ENCODE results near the gene NEMP1. TPM values are rescaled to one million over a fixed set of nuclear protein-coding genes. Genes with fewer than 3 reads are reported as not detected.

The NEMP1 gene
- total and polyA plus RNA-seq, 2 of the 13 experiments (the other 11 are each of a cell fraction or from before 2014, with no cell fraction given), result 11.4 to 12.9 TPM

- no peak overlapping the region for H2AFZ ChIP-seq (ENCODE audit: low read length)
- TF ChIP-seq AGO2 (optimal IDR thresholded peaks at IDR 0.05; ENCODE audit: low read depth, low read length), result peak; percentile 62
- no peak for TF ChIP-seq HMGXB3 (CRISPR knock-in tag; IDR thresholded peaks at IDR 0.05; ENCODE audit: borderline replicate concordance)
- TF ChIP-seq ZNF317 (CRISPR knock-in tag; IDR thresholded peaks at IDR 0.05), result no peak
- TF ChIP-seq ZNF776 (CRISPR knock-in tag; IDR thresholded peaks at IDR 0.05), result no peak
- FAIRE-seq (no peak), ATAC-seq (no peak), DNase-seq (ENCODE audit: low spot score) (no peak)
- POLR2A ChIA-PET, result interaction anchor here (4.6 to 13.5 kb wide), 5 partner anchors 9 to 37 kb away, joined by 33 to 309 read pairs (median 109); partner anchors contain the start of genes LRP1, NEMP1 and STAT6
- H3K27ac ChIP-seq (ENCODE audit: extremely low read length, insufficient read depth, low read length), result no peak overlapping the region
- no TSS peak for BruUV-seq (replicated peaks)
- peak overlapping the region in 2 of 3 experiments; percentile 38 to 93; a peak in 2 of 6 replicates for H3K4me3 ChIP-seq (replicated peaks in 1 of 3; ENCODE audit: insufficient read depth in 1 of 3, low read depth in 2 of 3, low read length in 3 of 3)
- WGBS (ENCODE audit: low lambda C conversion rate), result 96% methylated on average over 15 of the region's 22 CpGs
- H3K79me2 ChIP-seq (ENCODE audit: insufficient read depth, low read length), result peaks cover 15% of the 10 kb centered on the region
- peaks cover 10 to 30% of the 10 kb centered on the region in 2 experiments; a peak in 4 of 5 replicates for H3K36me3 ChIP-seq (replicated peaks in 1 of 2; ENCODE audit: control insufficient read depth in 1 of 2, insufficient read depth in 2 of 2, low read length in 2 of 2)
- H3K9ac ChIP-seq (ENCODE audit: insufficient read depth, low read depth, low read length), result no peak overlapping the region
- CTCF ChIA-PET (ENCODE audit: low intra/inter-chr PET ratio, low total read pairs), result interaction anchor here (1.6 kb wide), 1 partner anchor 22 kb away, joined by 3 read pairs; no protein-coding TSS in a partner anchor
- peak overlapping the region; percentile 81 for H3K4me2 ChIP-seq (ENCODE audit: low read depth, low read length)
- in situ Hi-C loops (cut with HindIII; ENCODE audit: extremely low pct_ligation_motif_present, low pct_unique_long_range_greater_than_20kb) (no loop called here), intact Hi-C loops (cut with micrococcal nuclease; ENCODE audit: unreplicated experiment) (no loop called here)
- H3K9me3 ChIP-seq (ENCODE audit: low read length), result no peaks in the 10 kb centered on the region
- 0 out of 2 replicates have a peak, but pooled peaks cover 6% of the 10 kb centered on the region for H4K20me1 ChIP-seq (ENCODE audit: insufficient read depth, low read length)
- H3K4me1 ChIP-seq (ENCODE audit: insufficient read depth, low read length), result peaks cover 29% of the 10 kb centered on the region
- no peaks in the 10 kb centered on the region; a peak in 1 of 5 replicates for H3K27me3 ChIP-seq (ENCODE audit: control insufficient read depth in 1 of 2, insufficient read depth in 2 of 2, low read length in 2 of 2)
Observed at GRCh38 chr12:57090924-57091637, 12.5 kb upstream of the NEMP1 start.

All from HepG2 (cell line).